OCI-LY1 (cell line): Measurements from ENCODE around the gene MARS1.
"Not testable (repeated sequence)": the region's sequence is repeated elsewhere in the genome, so short reads cannot be mapped to it uniquely, and the experiment has no call there.

Experiments
- H2AFZ ChIP-seq: fragments of 200-600 bp; sonication (generic), shearing (Covaris generic); 2 replicates; pipeline ENCODE4 v1.6.0; 2014; ENCODE audit warnings: antibody characterized with exemption, mild to moderate bottlenecking, low read length
- H3F3A ChIP-seq: fragments of 200-600 bp; sonication (generic), shearing (Covaris generic); 2 replicates; pipeline ENCODE4 v1.6.0; 2014; ENCODE audit warnings: mild to moderate bottlenecking, antibody characterized with exemption, low read length, moderate library complexity; ENCODE audit not compliant: insufficient read depth
- H3K27ac ChIP-seq: fragments of 200-600 bp; sonication (generic); 2 replicates; pipeline ENCODE4 v1.5.1; 2014; ENCODE audit warnings: low read length, mixed run types, mild to moderate bottlenecking, low read depth; ENCODE audit not compliant: poor library complexity, severe bottlenecking
- H3K27me3 ChIP-seq: fragments of 200-600 bp; sonication (generic); 2 replicates; pipeline ENCODE4 v1.6.0; 2014; ENCODE audit warnings: antibody characterized with exemption, mild to moderate bottlenecking, low read length, moderate library complexity; ENCODE audit not compliant: insufficient read depth
- H3K36me3 ChIP-seq: fragments of 200-600 bp; sonication (generic); 2 replicates; pipeline ENCODE4 v1.6.1; 2014; ENCODE audit warnings: mild to moderate bottlenecking, antibody characterized with exemption, low read length, moderate library complexity, mixed read lengths; ENCODE audit not compliant: insufficient read depth
- H3K4me1 ChIP-seq: fragments of 200-600 bp; sonication (generic); 2 replicates; pipeline ENCODE4 v1.5.1; 2014; ENCODE audit warnings: mild to moderate bottlenecking, low read length, moderate library complexity; ENCODE audit not compliant: insufficient read depth, severe bottlenecking
- H3K4me2 ChIP-seq: fragments of 200-600 bp; sonication (generic), shearing (Covaris generic); 2 replicates; pipeline ENCODE4 v1.6.1; 2014; ENCODE audit warnings: low read length
- H3K4me3 ChIP-seq: fragments of 200-600 bp; sonication (generic); 2 replicates; pipeline ENCODE4 v1.5.1; 2014; ENCODE audit warnings: low read length, low read depth, mild to moderate bottlenecking, mixed read lengths; ENCODE audit not compliant: poor library complexity, severe bottlenecking
- H3K79me2 ChIP-seq: fragments of 200-600 bp; shearing (Covaris generic); 2 replicates; pipeline ENCODE4 v1.6.1; 2016; ENCODE audit warnings: mixed run types, low read length, mixed read lengths; ENCODE audit not compliant: insufficient read depth
- H3K9ac ChIP-seq: fragments of 200-600 bp; sonication (generic), shearing (Covaris generic); 2 replicates; pipeline ENCODE4 v1.6.1; 2014; ENCODE audit warnings: mild to moderate bottlenecking, low read length, mixed read lengths
- H3K9me2 ChIP-seq: fragments of 200-600 bp; sonication (generic), shearing (Covaris generic); 2 replicates; pipeline ENCODE4 v1.6.1; 2014; ENCODE audit warnings: low read depth, mild to moderate bottlenecking, low read length, mixed read lengths
- H3K9me3 ChIP-seq: fragments of 200-600 bp; shearing (Covaris generic); 2 replicates; pipeline ENCODE4 v1.6.1; 2014; ENCODE audit warnings: low read length, mixed read lengths
- H4K20me1 ChIP-seq: fragments of 200-600 bp; sonication (generic), shearing (Covaris generic); 2 replicates; pipeline ENCODE4 v1.6.0; 2016; ENCODE audit warnings: mild to moderate bottlenecking, low read length; ENCODE audit not compliant: insufficient read depth
- CTCF ChIP-seq: fragments of 200-600 bp; sonication (generic), shearing (Covaris generic); IDR thresholded peaks from 2 replicates; pipeline ENCODE4 v1.5.1; 2017; ENCODE audit warnings: mild to moderate bottlenecking, antibody characterized with exemption, low read length, moderate library complexity, mixed read lengths
- EZH2 ChIP-seq: fragments of 200-600 bp; sonication (generic), shearing (Covaris generic); IDR thresholded peaks from 2 replicates; pipeline ENCODE4 v1.8.0; 2017; ENCODE audit warnings: borderline replicate concordance, mixed run types, mild to moderate bottlenecking, antibody characterized with exemption, low read length, moderate library complexity, mixed read lengths

Gene MARS1

GRCh38 chr12:57554897-57555296, 67.0 kb downstream of the MARS1 start:
- Histone ChIP-seq H2AFZ (no peak overlapping the region), H3K27ac (no peak overlapping the region), H3K4me3 (no peak overlapping the region), H3K9ac (no peak overlapping the region), H3K79me2 (no peaks in the 10 kb centered on the region), H4K20me1 (no peaks in the 10 kb centered on the region), H3K4me1 (peaks cover 5% of the 10 kb centered on the region), H3K9me3 (no peaks in the 10 kb centered on the region), H3F3A (no peaks in the 10 kb centered on the region), H3K27me3 (no peaks in the 10 kb centered on the region), H3K9me2 (no peaks in the 10 kb centered on the region), H3K36me3 (no peaks in the 10 kb centered on the region), H3K4me2 (no peak overlapping the region)
- TF ChIP-seq EZH2 (no peak), CTCF (no peak)

- no peak overlapping the region for H3K9ac ChIP-seq
- H3K4me1 ChIP-seq, result no peaks in the 10 kb centered on the region
- H3K4me2 ChIP-seq, result no peak overlapping the region
- TF ChIP-seq CTCF (no peak), EZH2 (no peak)
- H3K9me3 ChIP-seq, result no peaks in the 10 kb centered on the region
- H2AFZ ChIP-seq, result no peak overlapping the region
- no peak overlapping the region for H3K4me3 ChIP-seq
- H3K27me3 ChIP-seq, result 0 out of 2 replicates have a peak, but pooled peaks cover 5% of the 10 kb centered on the region
- no peaks in the 10 kb centered on the region for H3K36me3 ChIP-seq
- H3K79me2 ChIP-seq, result no peaks in the 10 kb centered on the region
- H4K20me1 ChIP-seq, result no peaks in the 10 kb centered on the region
- H3K27ac ChIP-seq, result no peak overlapping the region
- no peaks in the 10 kb centered on the region for H3F3A ChIP-seq
- H3K9me2 ChIP-seq, result no peaks in the 10 kb centered on the region
Observed at GRCh38 chr12:57558864-57559263, 71.0 kb downstream of the MARS1 start.

- no peaks in the 10 kb centered on the region for H3K4me1 ChIP-seq
- H3K9me3 ChIP-seq, result no peaks in the 10 kb centered on the region
- H3K9ac ChIP-seq, result no peak overlapping the region
- H3K4me3 ChIP-seq, result no peak overlapping the region
- H3F3A ChIP-seq, result no peaks in the 10 kb centered on the region
- 0 out of 2 replicates have a peak, but pooled peaks cover 5% of the 10 kb centered on the region for H3K27me3 ChIP-seq
- no peaks in the 10 kb centered on the region for H3K79me2 ChIP-seq
- H3K9me2 ChIP-seq, result no peaks in the 10 kb centered on the region
- no peaks in the 10 kb centered on the region for H4K20me1 ChIP-seq
- no peak overlapping the region for H2AFZ ChIP-seq
- TF ChIP-seq EZH2 (no peak), CTCF (no peak)
- no peak overlapping the region for H3K27ac ChIP-seq
- H3K36me3 ChIP-seq, result no peaks in the 10 kb centered on the region
- no peak overlapping the region for H3K4me2 ChIP-seq
Observed at GRCh38 chr12:57560516-57560915, 72.6 kb downstream of the MARS1 start.

- H3K4me2 ChIP-seq, result not testable (repeated sequence)
Observed at GRCh38 chr12:57561117-57561516, 73.2 kb downstream of the MARS1 start.

More at GRCh38 chr12:57561117-57561516, 73.2 kb downstream of the MARS1 start:
- not testable (repeated sequence) for H3F3A ChIP-seq, H3K27me3 ChIP-seq, H3K4me1 ChIP-seq, H3K9me3 ChIP-seq, H3K36me3 ChIP-seq, H3K4me3 ChIP-seq, H2AFZ ChIP-seq, H3K9ac ChIP-seq, H3K79me2 ChIP-seq, H3K27ac ChIP-seq, H4K20me1 ChIP-seq, H3K9me2 ChIP-seq
